Neuronal stem cell (in vitro differentiated cells): ENCODE measurements around the gene TOGARAM2.

Experiments
- DNase-seq: peaks from one replicate; pipeline ENCODE4 v3.0.0-alpha.2; 2013; ENCODE audit warnings: low spot score
- H2AFZ ChIP-seq: one replicate; pipeline ENCODE4 v1.6.1; 2013; ENCODE audit warnings: mild to moderate bottlenecking, low read length, inconsistent platforms
- H2AK5ac ChIP-seq: 2 replicates; pipeline ENCODE4 v1.6.1; 2013; ENCODE audit warnings: low read depth, mild to moderate bottlenecking, inconsistent platforms, low read length, moderate library complexity, mixed read lengths
- H2BK120ac ChIP-seq: 2 replicates; pipeline ENCODE4 v1.6.1; 2013; ENCODE audit warnings: low read depth, mild to moderate bottlenecking, inconsistent platforms, low read length, moderate library complexity, mixed read lengths
- H2BK12ac ChIP-seq: one replicate; pipeline ENCODE4 v1.6.1; 2013; ENCODE audit warnings: low read length, inconsistent platforms
- H2BK15ac ChIP-seq: 2 replicates; pipeline ENCODE4 v1.6.1; 2013; ENCODE audit warnings: mild to moderate bottlenecking, low read length, inconsistent platforms, mixed read lengths
- H2BK5ac ChIP-seq: one replicate; pipeline ENCODE4 v1.6.1; 2013; ENCODE audit warnings: inconsistent platforms, mild to moderate bottlenecking, low read length, moderate library complexity
- H3K14ac ChIP-seq: one replicate; pipeline ENCODE4 v1.6.1; 2013; ENCODE audit warnings: low read length, inconsistent platforms
- H3K18ac ChIP-seq: 2 replicates; pipeline ENCODE4 v1.6.1; 2013; ENCODE audit warnings: low read length, inconsistent platforms
- H3K23ac ChIP-seq: 2 replicates; pipeline ENCODE4 v1.6.1; 2013; ENCODE audit warnings: low read depth, mild to moderate bottlenecking, mixed read lengths, low read length, inconsistent platforms; ENCODE audit not compliant: poor library complexity
- H3K27ac ChIP-seq: replicated peaks from 3 replicates; pipeline ENCODE4 v1.5.1; 2013; ENCODE audit warnings: low read length, inconsistent platforms
- H3K27me3 ChIP-seq, 3 experiments: 2 replicates each; pipeline ENCODE4 v1.6.1; 2013; ENCODE audit warnings: low read length in 3 of 3, mild to moderate bottlenecking in 2 of 3, inconsistent platforms in 1 of 3, low read depth in 1 of 3, mixed read lengths in 1 of 3, moderate library complexity in 1 of 3; ENCODE audit not compliant: control insufficient read depth in 3 of 3, insufficient read depth in 3 of 3
- H3K36me3 ChIP-seq, 2 donors: replicated peaks in 1 of 2; 2 replicates each; pipeline ENCODE4 v1.6.1; 2013; ENCODE audit warnings: low read length in 2 of 2; ENCODE audit not compliant: control insufficient read depth in 2 of 2, insufficient read depth in 2 of 2
- H3K4ac ChIP-seq: 2 replicates; pipeline ENCODE4 v1.6.1; 2013; ENCODE audit warnings: inconsistent platforms, mild to moderate bottlenecking, low read length, moderate library complexity
- H3K4me1 ChIP-seq, 2 donors: 1 replicate in 1 of 2; 2 replicates in 1 of 2; pipeline ENCODE4 v1.6.1; 2013; ENCODE audit warnings: low read length in 2 of 2, low read depth in 1 of 2; ENCODE audit not compliant: control insufficient read depth in 2 of 2, insufficient read depth in 1 of 2
- H3K4me2 ChIP-seq: one replicate; pipeline ENCODE4 v1.6.1; 2013; ENCODE audit warnings: mild to moderate bottlenecking, low read length, inconsistent platforms; ENCODE audit not compliant: insufficient read depth, poor library complexity, severe bottlenecking
- H3K4me3 ChIP-seq, 2 donors: 2 replicates each; pipeline ENCODE4 v1.5.1; 2013; ENCODE audit warnings: low read length in 2 of 2, mild to moderate bottlenecking in 2 of 2, inconsistent platforms in 1 of 2, moderate library complexity in 1 of 2
- H3K79me1 ChIP-seq: one replicate; pipeline ENCODE4 v1.6.1; 2013; ENCODE audit warnings: low read depth, mild to moderate bottlenecking, inconsistent platforms, low read length, moderate library complexity
- H3K9ac ChIP-seq: one replicate; pipeline ENCODE4 v1.6.1; 2013; ENCODE audit warnings: mild to moderate bottlenecking, low read depth, low read length, inconsistent platforms; ENCODE audit not compliant: poor library complexity
- H3K9me3 ChIP-seq, 2 donors: replicated peaks in 1 of 2; 2 replicates each; pipeline versions ENCODE3 to v1.6.1; 2013; ENCODE audit warnings: low read length in 2 of 2, mild to moderate bottlenecking in 2 of 2, inconsistent platforms in 1 of 2, low read depth in 1 of 2, mixed read lengths in 1 of 2, moderate library complexity in 1 of 2; ENCODE audit not compliant: control insufficient read depth in 2 of 2, insufficient read depth in 1 of 2
- H4K8ac ChIP-seq: one replicate; pipeline ENCODE4 v1.6.1; 2013; ENCODE audit warnings: low read depth, mild to moderate bottlenecking, inconsistent platforms, low read length, moderate library complexity
- H4K91ac ChIP-seq: one replicate; pipeline ENCODE4 v1.6.1; 2013; ENCODE audit warnings: low read length, low read depth, mild to moderate bottlenecking, inconsistent platforms; ENCODE audit not compliant: poor library complexity
- WGBS, 2 donors: extraction: QIAGEN DNeasy Blood & Tissue Kit; methylation state at CpG; one replicate each; pipeline ENCODE4 v1.1.7; 2013; ENCODE audit warnings: missing lambda C conversion rate in 2 of 2, mixed read lengths in 1 of 2; ENCODE audit not compliant: insufficient read length in 2 of 2, insufficient replicate concordance in 1 of 2; ENCODE audit errors: extremely low coverage in 2 of 2; 5-methylcytosine and 5-hydroxymethylcytosine counted together

The TOGARAM2 gene

DNA sequence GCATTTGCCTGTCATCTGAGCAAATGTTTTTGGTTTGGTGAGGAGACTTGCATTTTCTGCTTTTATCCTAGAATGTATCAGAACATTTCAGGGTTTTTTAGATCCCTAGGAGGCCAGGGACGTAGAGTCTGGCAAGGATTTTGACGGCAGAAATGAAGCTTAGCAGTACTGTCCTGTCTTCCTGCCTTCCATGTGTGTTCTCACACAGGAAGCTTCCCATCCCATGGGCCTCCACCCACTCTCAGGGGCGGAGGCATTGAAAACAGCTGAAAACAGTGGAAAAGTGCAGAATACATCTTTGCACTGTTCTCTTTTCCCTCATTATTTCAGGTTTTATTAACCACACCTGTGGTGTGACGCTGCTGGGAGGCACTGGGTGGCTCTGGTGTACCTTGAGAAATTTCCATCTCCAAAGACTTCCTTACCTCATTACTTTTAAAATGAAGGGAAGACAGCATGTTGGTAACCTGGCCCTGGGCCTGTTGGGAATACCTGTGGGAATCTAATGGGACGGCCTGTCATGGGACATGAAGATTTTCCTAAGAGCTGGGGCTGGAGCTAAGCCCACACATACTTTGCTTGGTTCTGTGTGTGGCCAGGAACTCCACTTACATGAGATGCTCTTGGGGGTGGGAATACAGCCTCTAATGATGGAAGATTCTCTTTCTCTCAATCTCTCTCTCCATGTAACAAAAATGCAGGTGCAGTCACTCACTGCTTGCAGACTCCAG lies 72.7 kb downstream of the TOGARAM2 start:
- Histone ChIP-seq H3K4me3 (no peak overlapping the region), H3K9me3 (no peaks in the 10 kb centered on the region), H3K27me3 (peaks cover 0 to 36% (median 0%) of the 10 kb centered on the region in 3 experiments), H3K23ac (no peak overlapping the region), H3K14ac (no peak overlapping the region), H3K4me2 (no peak overlapping the region), H2AFZ (no peak overlapping the region), H2BK120ac (no peak overlapping the region), H3K9ac (no peak overlapping the region), H3K27ac (no peak overlapping the region), H2BK15ac (no peak overlapping the region), H3K4me1 (peaks cover 0 to 5% of the 10 kb centered on the region in 2 donors), H2BK12ac (no peak overlapping the region), H3K4ac (no peak overlapping the region), H4K91ac (no peak overlapping the region), H2BK5ac (no peak overlapping the region), H3K79me1 (no peaks in the 10 kb centered on the region), H4K8ac (no peak overlapping the region), H3K18ac (no peak overlapping the region), H2AK5ac (no peak overlapping the region), H3K36me3 (no peaks in the 10 kb centered on the region)
- no CpG with 5 or more reads among the region's 5 CpGs for WGBS, 2 donors
- no peak for DNase-seq

DNA sequence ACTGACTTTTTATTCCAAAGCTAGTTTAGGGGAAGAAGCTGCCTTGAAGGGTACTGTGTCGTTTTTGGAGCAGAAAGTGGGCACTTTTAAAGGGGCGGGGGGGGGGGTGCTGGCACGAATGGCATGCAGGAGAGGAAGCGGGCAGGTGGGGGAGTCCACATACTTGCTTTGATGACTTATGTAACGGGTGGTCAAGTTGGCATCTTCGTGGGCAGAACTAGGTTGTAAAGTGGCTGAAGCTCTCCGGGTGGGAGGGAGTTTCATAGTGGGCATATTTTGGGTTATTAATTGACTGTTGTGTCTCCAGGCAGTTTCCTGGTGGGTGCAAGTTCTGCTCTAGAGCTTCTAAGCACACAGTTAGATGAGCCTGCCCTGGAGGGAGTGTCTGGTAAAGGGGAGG lies 73.3 kb downstream of the TOGARAM2 start:
- Histone ChIP-seq H4K91ac (no peak overlapping the region), H3K27me3 (peaks cover 0 to 40% (median 0%) of the 10 kb centered on the region in 3 experiments), H4K8ac (no peak overlapping the region), H3K9me3 (no peaks in the 10 kb centered on the region), H3K23ac (no peak overlapping the region), H2BK12ac (no peak overlapping the region), H2AFZ (no peak overlapping the region), H3K4ac (no peak overlapping the region), H3K4me1 (peaks cover 0 to 5% of the 10 kb centered on the region in 2 donors), H3K36me3 (no peaks in the 10 kb centered on the region), H3K9ac (no peak overlapping the region), H2BK120ac (no peak overlapping the region), H2AK5ac (no peak overlapping the region), H3K14ac (no peak overlapping the region), H3K27ac (no peak overlapping the region), H2BK5ac (no peak overlapping the region), H3K4me3 (no peak overlapping the region), H3K18ac (no peak overlapping the region), H2BK15ac (no peak overlapping the region), H3K4me2 (no peak overlapping the region), H3K79me1 (no peaks in the 10 kb centered on the region)
- WGBS, 2 donors = no CpG with 5 or more reads among the region's 7 CpGs
- DNase-seq = no peak

DNA sequence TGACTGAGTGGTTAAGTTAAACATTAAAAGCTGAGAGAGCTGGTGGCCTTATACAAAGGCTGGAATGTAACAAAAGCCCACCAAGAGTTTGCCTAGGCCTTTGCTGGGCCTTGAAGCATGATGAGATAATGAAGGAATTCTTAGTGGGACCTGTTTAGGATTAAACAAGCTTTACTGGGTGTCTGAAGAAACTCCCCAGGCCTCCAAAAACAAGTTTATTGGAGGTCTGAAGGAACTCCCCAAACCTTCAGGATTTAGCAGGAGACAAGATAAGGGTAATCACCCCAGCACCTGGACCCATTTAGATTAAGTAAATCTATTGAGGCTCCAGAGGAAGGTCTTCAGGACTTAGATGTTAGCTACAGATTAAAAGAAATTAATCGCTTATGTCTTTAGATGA lies 74.5 kb downstream of the TOGARAM2 start:
- no CpG with 5 or more reads among the region's 1 CpG for WGBS, 2 donors
- H3K4me2 ChIP-seq = no peak overlapping the region
- no peak overlapping the region for H3K27ac ChIP-seq

DNA sequence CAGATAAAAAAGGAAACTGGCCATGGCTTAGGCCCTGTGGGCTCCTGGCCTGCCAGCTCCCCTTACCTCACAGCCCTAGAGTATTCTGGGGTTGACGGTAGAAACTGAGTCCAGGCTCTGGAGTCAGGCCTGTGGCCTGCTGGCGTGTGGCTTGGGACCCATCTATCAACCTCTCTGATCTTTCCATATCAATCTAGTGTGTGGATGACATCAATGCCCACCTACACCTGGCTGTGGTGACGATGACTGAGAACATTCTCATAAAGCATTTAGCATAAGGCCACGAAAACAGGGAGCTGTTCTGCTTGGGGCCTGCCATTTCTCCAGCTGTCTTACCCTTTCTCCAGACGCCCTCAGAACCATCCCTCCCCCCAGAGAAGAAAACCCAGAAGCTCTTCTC lies 75.4 kb downstream of the TOGARAM2 start:
- H2BK120ac ChIP-seq = no peak overlapping the region
- no peak overlapping the region for H3K27ac ChIP-seq
- H2AK5ac ChIP-seq = no peak overlapping the region
- no peaks in the 10 kb centered on the region for H3K9me3 ChIP-seq
- no peak for DNase-seq
- no peak overlapping the region for H3K23ac ChIP-seq
- no peak overlapping the region for H3K14ac ChIP-seq
- H3K27me3 ChIP-seq = peaks cover 0 to 38% (median 0%) of the 10 kb centered on the region in 3 experiments
- H3K4me2 ChIP-seq = no peak overlapping the region
- no peaks in the 10 kb centered on the region for H3K36me3 ChIP-seq
- H3K79me1 ChIP-seq = no peaks in the 10 kb centered on the region
- no peak overlapping the region for H4K8ac ChIP-seq
- no peak overlapping the region for H2BK15ac ChIP-seq
- no CpG with 5 or more reads among the region's 5 CpGs for WGBS, 2 donors
- H3K4me3 ChIP-seq = no peak overlapping the region
- H3K4me1 ChIP-seq = peaks cover 2 to 5% of the 10 kb centered on the region in 2 donors
- no peak overlapping the region for H3K4ac ChIP-seq
- H3K9ac ChIP-seq = no peak overlapping the region
- H2BK12ac ChIP-seq = no peak overlapping the region
- no peak overlapping the region for H2AFZ ChIP-seq
- no peak overlapping the region for H4K91ac ChIP-seq
- no peak overlapping the region for H3K18ac ChIP-seq
- H2BK5ac ChIP-seq = no peak overlapping the region

More for the DNA sequence above, 74.5 kb downstream of the TOGARAM2 start:
- no peak overlapping the region for H3K23ac ChIP-seq
- no peak overlapping the region for H2BK15ac ChIP-seq
- H3K14ac ChIP-seq = no peak overlapping the region
- H3K4ac ChIP-seq = no peak overlapping the region
- H2BK120ac ChIP-seq = no peak overlapping the region
- H3K9ac ChIP-seq = no peak overlapping the region
- H3K79me1 ChIP-seq = no peaks in the 10 kb centered on the region
- no peak overlapping the region for H2AK5ac ChIP-seq
- no peak overlapping the region for H3K18ac ChIP-seq
- H2AFZ ChIP-seq = no peak overlapping the region
- H3K9me3 ChIP-seq = no peaks in the 10 kb centered on the region
- H3K4me3 ChIP-seq = no peak overlapping the region
- H2BK12ac ChIP-seq = no peak overlapping the region
- H3K27me3 ChIP-seq = peaks cover 0 to 45% (median 0%) of the 10 kb centered on the region in 3 experiments
- H3K4me1 ChIP-seq = peaks cover 0 to 5% of the 10 kb centered on the region in 2 donors
- no peak for DNase-seq
- no peaks in the 10 kb centered on the region for H3K36me3 ChIP-seq
- no peak overlapping the region for H4K91ac ChIP-seq
- no peak overlapping the region for H2BK5ac ChIP-seq
- no peak overlapping the region for H4K8ac ChIP-seq
